ENCODE measurements around the gene HSPA5. TPM values are rescaled to one million over a fixed set of nuclear protein-coding genes. Genes with fewer than 3 reads are reported as not detected.

Gene HSPA5
- total and polyA plus RNA-seq, 4 donors, result 108 to 342 (median 237) TPM

DNA sequence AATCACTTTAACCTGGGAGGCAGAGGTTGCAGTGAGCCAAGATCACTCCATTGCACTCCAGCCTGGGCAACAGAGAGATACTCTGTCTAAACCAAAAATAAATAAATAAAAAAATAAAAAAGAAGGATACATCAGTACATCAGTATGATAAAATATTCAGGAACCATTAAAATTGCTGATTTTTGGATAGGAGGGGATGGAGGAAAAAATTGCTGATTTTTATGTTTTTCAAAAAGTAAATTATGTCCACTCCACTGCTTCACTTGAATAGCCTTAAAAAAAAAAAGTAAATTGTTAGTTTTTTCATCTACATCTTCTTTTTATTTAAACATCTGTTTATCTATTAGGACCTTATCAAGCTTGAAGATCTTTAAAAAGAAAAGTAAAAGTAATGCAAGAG is 13.1 kb upstream of the HSPA5 start:
- H3K9me3 ChIP-seq (ENCODE audit: control insufficient read depth in 4 of 4, low read length in 3 of 4), result no peaks in the 10 kb centered on the region
- H3K36me3 ChIP-seq (ENCODE audit: control insufficient read depth in 4 of 4, insufficient read depth in 3 of 4, low read depth in 1 of 4, low read length in 3 of 4), result no peaks in the 10 kb centered on the region
- no peak for DNase-seq (ENCODE audit: low spot score)
- no peaks in the 10 kb centered on the region for H3K4me1 ChIP-seq (ENCODE audit: control insufficient read depth in 4 of 4, insufficient read depth in 4 of 4, low read length in 3 of 4)
- H3K9ac ChIP-seq (ENCODE audit: low read depth in 1 of 2, low read length in 2 of 2), result no peak overlapping the region
- TF ChIP-seq YY1 (IDR thresholded peaks at IDR 0.05) (no peak), RAD21 (IDR thresholded peaks at IDR 0.05) (no peak), FOXA1 (IDR thresholded peaks at IDR 0.05) (no peak), RXRA (IDR thresholded peaks at IDR 0.05) (no peak), NR2F2 (IDR thresholded peaks at IDR 0.05) (no peak), HNF4G (IDR thresholded peaks at IDR 0.05) (no peak), JUND (IDR thresholded peaks at IDR 0.05) (no peak), GABPA (IDR thresholded peaks at IDR 0.05 in 1 of 2, conservative IDR thresholded peaks at IDR 0.05 in 1 of 2) (no peak), TAF1 (conservative IDR thresholded peaks at IDR 0.05) (no peak), HNF4A (conservative IDR thresholded peaks at IDR 0.05) (no peak), EGR1 (IDR thresholded peaks at IDR 0.05; ENCODE audit: low read depth in 2 of 2) (no peak), FOXA2 (IDR thresholded peaks at IDR 0.05) (no peak)
- TF ChIP-seq, protein P1, sequence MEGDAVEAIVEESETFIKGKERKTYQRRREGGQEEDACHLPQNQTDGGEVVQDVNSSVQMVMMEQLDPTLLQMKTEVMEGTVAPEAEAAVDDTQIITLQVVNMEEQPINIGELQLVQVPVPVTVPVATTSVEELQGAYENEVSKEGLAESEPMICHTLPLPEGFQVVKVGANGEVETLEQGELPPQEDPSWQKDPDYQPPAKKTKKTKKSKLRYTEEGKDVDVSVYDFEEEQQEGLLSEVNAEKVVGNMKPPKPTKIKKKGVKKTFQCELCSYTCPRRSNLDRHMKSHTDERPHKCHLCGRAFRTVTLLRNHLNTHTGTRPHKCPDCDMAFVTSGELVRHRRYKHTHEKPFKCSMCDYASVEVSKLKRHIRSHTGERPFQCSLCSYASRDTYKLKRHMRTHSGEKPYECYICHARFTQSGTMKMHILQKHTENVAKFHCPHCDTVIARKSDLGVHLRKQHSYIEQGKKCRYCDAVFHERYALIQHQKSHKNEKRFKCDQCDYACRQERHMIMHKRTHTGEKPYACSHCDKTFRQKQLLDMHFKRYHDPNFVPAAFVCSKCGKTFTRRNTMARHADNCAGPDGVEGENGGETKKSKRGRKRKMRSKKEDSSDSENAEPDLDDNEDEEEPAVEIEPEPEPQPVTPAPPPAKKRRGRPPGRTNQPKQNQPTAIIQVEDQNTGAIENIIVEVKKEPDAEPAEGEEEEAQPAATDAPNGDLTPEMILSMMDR (IDR thresholded peaks at IDR 0.05; ENCODE audit: low read depth, low read length, missing input control), result no peak
- TF ChIP-seq, protein P2, sequence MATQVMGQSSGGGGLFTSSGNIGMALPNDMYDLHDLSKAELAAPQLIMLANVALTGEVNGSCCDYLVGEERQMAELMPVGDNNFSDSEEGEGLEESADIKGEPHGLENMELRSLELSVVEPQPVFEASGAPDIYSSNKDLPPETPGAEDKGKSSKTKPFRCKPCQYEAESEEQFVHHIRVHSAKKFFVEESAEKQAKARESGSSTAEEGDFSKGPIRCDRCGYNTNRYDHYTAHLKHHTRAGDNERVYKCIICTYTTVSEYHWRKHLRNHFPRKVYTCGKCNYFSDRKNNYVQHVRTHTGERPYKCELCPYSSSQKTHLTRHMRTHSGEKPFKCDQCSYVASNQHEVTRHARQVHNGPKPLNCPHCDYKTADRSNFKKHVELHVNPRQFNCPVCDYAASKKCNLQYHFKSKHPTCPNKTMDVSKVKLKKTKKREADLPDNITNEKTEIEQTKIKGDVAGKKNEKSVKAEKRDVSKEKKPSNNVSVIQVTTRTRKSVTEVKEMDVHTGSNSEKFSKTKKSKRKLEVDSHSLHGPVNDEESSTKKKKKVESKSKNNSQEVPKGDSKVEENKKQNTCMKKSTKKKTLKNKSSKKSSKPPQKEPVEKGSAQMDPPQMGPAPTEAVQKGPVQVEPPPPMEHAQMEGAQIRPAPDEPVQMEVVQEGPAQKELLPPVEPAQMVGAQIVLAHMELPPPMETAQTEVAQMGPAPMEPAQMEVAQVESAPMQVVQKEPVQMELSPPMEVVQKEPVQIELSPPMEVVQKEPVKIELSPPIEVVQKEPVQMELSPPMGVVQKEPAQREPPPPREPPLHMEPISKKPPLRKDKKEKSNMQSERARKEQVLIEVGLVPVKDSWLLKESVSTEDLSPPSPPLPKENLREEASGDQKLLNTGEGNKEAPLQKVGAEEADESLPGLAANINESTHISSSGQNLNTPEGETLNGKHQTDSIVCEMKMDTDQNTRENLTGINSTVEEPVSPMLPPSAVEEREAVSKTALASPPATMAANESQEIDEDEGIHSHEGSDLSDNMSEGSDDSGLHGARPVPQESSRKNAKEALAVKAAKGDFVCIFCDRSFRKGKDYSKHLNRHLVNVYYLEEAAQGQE (IDR thresholded peaks at IDR 0.05), result no peak
- TF ChIP-seq, protein P3, sequence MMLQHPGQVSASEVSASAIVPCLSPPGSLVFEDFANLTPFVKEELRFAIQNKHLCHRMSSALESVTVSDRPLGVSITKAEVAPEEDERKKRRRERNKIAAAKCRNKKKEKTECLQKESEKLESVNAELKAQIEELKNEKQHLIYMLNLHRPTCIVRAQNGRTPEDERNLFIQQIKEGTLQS (IDR thresholded peaks at IDR 0.05), result no peak
- TF ChIP-seq, protein P4, sequence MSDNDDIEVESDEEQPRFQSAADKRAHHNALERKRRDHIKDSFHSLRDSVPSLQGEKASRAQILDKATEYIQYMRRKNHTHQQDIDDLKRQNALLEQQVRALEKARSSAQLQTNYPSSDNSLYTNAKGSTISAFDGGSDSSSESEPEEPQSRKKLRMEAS (IDR thresholded peaks at IDR 0.05), result no peak
- TF ChIP-seq, protein P5, sequence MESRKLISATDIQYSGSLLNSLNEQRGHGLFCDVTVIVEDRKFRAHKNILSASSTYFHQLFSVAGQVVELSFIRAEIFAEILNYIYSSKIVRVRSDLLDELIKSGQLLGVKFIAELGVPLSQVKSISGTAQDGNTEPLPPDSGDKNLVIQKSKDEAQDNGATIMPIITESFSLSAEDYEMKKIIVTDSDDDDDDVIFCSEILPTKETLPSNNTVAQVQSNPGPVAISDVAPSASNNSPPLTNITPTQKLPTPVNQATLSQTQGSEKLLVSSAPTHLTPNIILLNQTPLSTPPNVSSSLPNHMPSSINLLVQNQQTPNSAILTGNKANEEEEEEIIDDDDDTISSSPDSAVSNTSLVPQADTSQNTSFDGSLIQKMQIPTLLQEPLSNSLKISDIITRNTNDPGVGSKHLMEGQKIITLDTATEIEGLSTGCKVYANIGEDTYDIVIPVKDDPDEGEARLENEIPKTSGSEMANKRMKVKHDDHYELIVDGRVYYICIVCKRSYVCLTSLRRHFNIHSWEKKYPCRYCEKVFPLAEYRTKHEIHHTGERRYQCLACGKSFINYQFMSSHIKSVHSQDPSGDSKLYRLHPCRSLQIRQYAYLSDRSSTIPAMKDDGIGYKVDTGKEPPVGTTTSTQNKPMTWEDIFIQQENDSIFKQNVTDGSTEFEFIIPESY (IDR thresholded peaks at IDR 0.05), result no peak
- no peaks in the 10 kb centered on the region for H3K27me3 ChIP-seq (ENCODE audit: control insufficient read depth in 4 of 4, insufficient read depth in 4 of 4, low read length in 3 of 4)
- H3K4me3 ChIP-seq (ENCODE audit: low read depth in 1 of 3, low read length in 3 of 3), result no peak overlapping the region
- H3K27ac ChIP-seq (ENCODE audit: low read depth in 1 of 2, low read length in 2 of 2), result no peak overlapping the region

DNA sequence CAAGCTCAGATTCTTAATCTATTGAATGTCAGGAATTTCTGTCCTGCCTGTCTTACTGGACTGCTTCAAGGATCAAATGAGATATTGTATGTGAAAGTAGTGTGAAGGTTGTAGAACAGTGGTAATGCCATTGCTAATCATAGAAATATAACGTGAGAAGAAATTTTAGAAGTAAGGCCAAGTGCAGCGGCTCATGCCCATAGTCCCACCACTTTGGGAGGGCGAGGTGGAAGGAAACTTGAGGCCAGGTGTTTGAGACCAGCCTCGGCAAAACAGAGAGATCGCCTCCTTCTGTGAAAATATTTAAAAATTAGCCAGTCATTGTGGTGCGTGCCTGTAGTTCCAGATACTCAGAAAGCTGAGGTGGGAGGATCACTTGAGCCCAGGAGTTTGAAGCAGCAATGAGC is 5.1 kb upstream of the HSPA5 start:
- Histone ChIP-seq H3K27ac (ENCODE audit: low read depth in 1 of 2, low read length in 2 of 2) (no peak overlapping the region), H3K4me1 (ENCODE audit: control insufficient read depth in 4 of 4, insufficient read depth in 4 of 4, low read length in 3 of 4) (peaks cover 0 to 8% (median 4%) of the 10 kb centered on the region in 4 donors), H3K4me3 (ENCODE audit: low read depth in 1 of 3, low read length in 3 of 3) (no peak overlapping the region), H3K9me3 (ENCODE audit: control insufficient read depth in 4 of 4, low read length in 3 of 4) (no peaks in the 10 kb centered on the region), H3K36me3 (ENCODE audit: control insufficient read depth in 4 of 4, insufficient read depth in 3 of 4, low read depth in 1 of 4, low read length in 3 of 4) (no peaks in the 10 kb centered on the region), H3K27me3 (ENCODE audit: control insufficient read depth in 4 of 4, insufficient read depth in 4 of 4, low read length in 3 of 4) (no peaks in the 10 kb centered on the region), H3K9ac (ENCODE audit: low read depth in 1 of 2, low read length in 2 of 2) (no peak overlapping the region)
- WGBS, result 87% methylated on average over 6 of the region's 6 CpGs
- no peak for DNase-seq (ENCODE audit: low spot score)
- TF ChIP-seq, protein P5 (IDR thresholded peaks at IDR 0.05), result no peak
- TF ChIP-seq, protein P1 (IDR thresholded peaks at IDR 0.05; ENCODE audit: low read depth, low read length, missing input control), result no peak
- TF ChIP-seq TAF1 (conservative IDR thresholded peaks at IDR 0.05), result no peak
